ENCODE data around the gene ZMYM4.

ZMYM4 gene

GRCh38 chr1:35255276-35255675, 13.2 kb upstream of the ZMYM4 start:
- no peaks in the 10 kb centered on the region for H3K36me3 ChIP-seq (ENCODE audit: control insufficient read depth, insufficient read depth, low read length)
- no peaks in the 10 kb centered on the region for H3K9me3 ChIP-seq (ENCODE audit: control insufficient read depth, low read length)
- no peaks in the 10 kb centered on the region for H3K27me3 ChIP-seq (ENCODE audit: control insufficient read depth, insufficient read depth, low read length)
- H3K4me3 ChIP-seq (ENCODE audit: low read length) = no peak overlapping the region
- H3K4me1 ChIP-seq (ENCODE audit: control insufficient read depth, insufficient read depth, low read length) = no peaks in the 10 kb centered on the region
- no peak overlapping the region for H3K9ac ChIP-seq (ENCODE audit: low read length)

- no peak overlapping the region for H3K4me3 ChIP-seq (ENCODE audit: low read length)
- no peaks in the 10 kb centered on the region for H3K36me3 ChIP-seq (ENCODE audit: control insufficient read depth, insufficient read depth, low read length)
- no peaks in the 10 kb centered on the region for H3K9me3 ChIP-seq (ENCODE audit: control insufficient read depth, low read length)
- H3K27me3 ChIP-seq (ENCODE audit: control insufficient read depth, insufficient read depth, low read length) = no peaks in the 10 kb centered on the region
- H3K9ac ChIP-seq (ENCODE audit: low read length) = no peak overlapping the region
- peaks cover under 1% of the 10 kb centered on the region for H3K4me1 ChIP-seq (ENCODE audit: control insufficient read depth, insufficient read depth, low read length)
These were observed 8.9 kb upstream of the ZMYM4 start for GRCh38 chr1:35259561-35259960.

GRCh38 chr1:35261412-35262120, 6.9 kb upstream of the ZMYM4 start:
- Histone ChIP-seq H3K4me3 (ENCODE audit: low read length) (no peak overlapping the region), H3K9me3 (ENCODE audit: control insufficient read depth, low read length) (no peaks in the 10 kb centered on the region), H3K4me1 (ENCODE audit: control insufficient read depth, insufficient read depth, low read length) (peaks cover 9% of the 10 kb centered on the region), H3K36me3 (ENCODE audit: control insufficient read depth, insufficient read depth, low read length) (no peaks in the 10 kb centered on the region), H3K27me3 (ENCODE audit: control insufficient read depth, insufficient read depth, low read length) (no peaks in the 10 kb centered on the region), H3K9ac (ENCODE audit: low read length) (no peak overlapping the region)

GRCh38 chr1:35264035-35264434, 4.5 kb upstream of the ZMYM4 start:
- H3K36me3 ChIP-seq (ENCODE audit: control insufficient read depth, insufficient read depth, low read length) = no peaks in the 10 kb centered on the region
- H3K4me3 ChIP-seq (ENCODE audit: low read length) = no peak overlapping the region
- H3K9me3 ChIP-seq (ENCODE audit: control insufficient read depth, low read length) = no peaks in the 10 kb centered on the region
- no peaks in the 10 kb centered on the region for H3K27me3 ChIP-seq (ENCODE audit: control insufficient read depth, insufficient read depth, low read length)
- H3K4me1 ChIP-seq (ENCODE audit: control insufficient read depth, insufficient read depth, low read length) = peaks cover 14% of the 10 kb centered on the region
- H3K9ac ChIP-seq (ENCODE audit: low read length) = no peak overlapping the region

- H3K36me3 ChIP-seq (ENCODE audit: control insufficient read depth, insufficient read depth, low read length) = no peaks in the 10 kb centered on the region
- H3K4me1 ChIP-seq (ENCODE audit: control insufficient read depth, insufficient read depth, low read length) = peaks cover 14% of the 10 kb centered on the region
- peak overlapping the region; percentile 30 for H3K9ac ChIP-seq (ENCODE audit: low read length)
- no peaks in the 10 kb centered on the region for H3K9me3 ChIP-seq (ENCODE audit: control insufficient read depth, low read length)
- H3K4me3 ChIP-seq (ENCODE audit: low read length) = no peak overlapping the region
- H3K27me3 ChIP-seq (ENCODE audit: control insufficient read depth, insufficient read depth, low read length) = no peaks in the 10 kb centered on the region
These were observed 3.6 kb upstream of the ZMYM4 start for GRCh38 chr1:35264871-35265270.

GRCh38 chr1:35266306-35266705, 2.2 kb upstream of the ZMYM4 start:
- no peak overlapping the region for H3K9ac ChIP-seq (ENCODE audit: low read length)
- H3K4me3 ChIP-seq (ENCODE audit: low read length) = no peak overlapping the region
- no peaks in the 10 kb centered on the region for H3K9me3 ChIP-seq (ENCODE audit: control insufficient read depth, low read length)
- no peaks in the 10 kb centered on the region for H3K27me3 ChIP-seq (ENCODE audit: control insufficient read depth, insufficient read depth, low read length)
- peaks cover 14% of the 10 kb centered on the region for H3K4me1 ChIP-seq (ENCODE audit: control insufficient read depth, insufficient read depth, low read length)
- H3K36me3 ChIP-seq (ENCODE audit: control insufficient read depth, insufficient read depth, low read length) = no peaks in the 10 kb centered on the region

- peak overlapping the region; percentile 42 for H3K4me3 ChIP-seq (ENCODE audit: low read length)
- H3K9me3 ChIP-seq (ENCODE audit: control insufficient read depth, low read length) = no peaks in the 10 kb centered on the region
- no peaks in the 10 kb centered on the region for H3K27me3 ChIP-seq (ENCODE audit: control insufficient read depth, insufficient read depth, low read length)
- H3K36me3 ChIP-seq (ENCODE audit: control insufficient read depth, insufficient read depth, low read length) = no peaks in the 10 kb centered on the region
- H3K9ac ChIP-seq (ENCODE audit: low read length) = peak overlapping the region; percentile 81
- peaks cover 14% of the 10 kb centered on the region for H3K4me1 ChIP-seq (ENCODE audit: control insufficient read depth, insufficient read depth, low read length)
These were observed 886 bp downstream of the ZMYM4 start for GRCh38 chr1:35269201-35269988.

GRCh38 chr1:35269989-35270289, 1.4 kb downstream of the ZMYM4 start:
- no peak overlapping the region for H3K9ac ChIP-seq (ENCODE audit: low read length)
- H3K4me3 ChIP-seq (ENCODE audit: low read length) = no peak overlapping the region
- H3K4me1 ChIP-seq (ENCODE audit: control insufficient read depth, insufficient read depth, low read length) = peaks cover 10% of the 10 kb centered on the region
- no peaks in the 10 kb centered on the region for H3K36me3 ChIP-seq (ENCODE audit: control insufficient read depth, insufficient read depth, low read length)
- H3K9me3 ChIP-seq (ENCODE audit: control insufficient read depth, low read length) = no peaks in the 10 kb centered on the region
- H3K27me3 ChIP-seq (ENCODE audit: control insufficient read depth, insufficient read depth, low read length) = no peaks in the 10 kb centered on the region

- Histone ChIP-seq H3K4me3 (ENCODE audit: low read length) (no peak overlapping the region), H3K27me3 (ENCODE audit: control insufficient read depth, insufficient read depth, low read length) (no peaks in the 10 kb centered on the region), H3K9ac (ENCODE audit: low read length) (no peak overlapping the region), H3K4me1 (ENCODE audit: control insufficient read depth, insufficient read depth, low read length) (peaks cover 5% of the 10 kb centered on the region), H3K36me3 (ENCODE audit: control insufficient read depth, insufficient read depth, low read length) (no peaks in the 10 kb centered on the region), H3K9me3 (ENCODE audit: control insufficient read depth, low read length) (no peaks in the 10 kb centered on the region)
These were observed 2.3 kb downstream of the ZMYM4 start for GRCh38 chr1:35270836-35271235.

- no peaks in the 10 kb centered on the region for H3K27me3 ChIP-seq (ENCODE audit: control insufficient read depth, insufficient read depth, low read length)
- H3K36me3 ChIP-seq (ENCODE audit: control insufficient read depth, insufficient read depth, low read length) = no peaks in the 10 kb centered on the region
- no peak overlapping the region for H3K9ac ChIP-seq (ENCODE audit: low read length)
- H3K4me1 ChIP-seq (ENCODE audit: control insufficient read depth, insufficient read depth, low read length) = no peaks in the 10 kb centered on the region
- H3K4me3 ChIP-seq (ENCODE audit: low read length) = no peak overlapping the region
- H3K9me3 ChIP-seq (ENCODE audit: control insufficient read depth, low read length) = no peaks in the 10 kb centered on the region
These were observed 5.7 kb downstream of the ZMYM4 start for GRCh38 chr1:35274197-35274596.

GRCh38 chr1:35278886-35279554, 10.5 kb downstream of the ZMYM4 start:
- Histone ChIP-seq H3K9ac (ENCODE audit: low read length) (no peak overlapping the region), H3K36me3 (ENCODE audit: control insufficient read depth, insufficient read depth, low read length) (no peaks in the 10 kb centered on the region), H3K4me1 (ENCODE audit: control insufficient read depth, insufficient read depth, low read length) (no peaks in the 10 kb centered on the region), H3K4me3 (ENCODE audit: low read length) (no peak overlapping the region), H3K9me3 (ENCODE audit: control insufficient read depth, low read length) (no peaks in the 10 kb centered on the region), H3K27me3 (ENCODE audit: control insufficient read depth, insufficient read depth, low read length) (no peaks in the 10 kb centered on the region)

GRCh38 chr1:35279555-35279904, 11.0 kb downstream of the ZMYM4 start:
- H3K4me3 ChIP-seq (ENCODE audit: low read length) = no peak overlapping the region
- no peaks in the 10 kb centered on the region for H3K27me3 ChIP-seq (ENCODE audit: control insufficient read depth, insufficient read depth, low read length)
- no peaks in the 10 kb centered on the region for H3K36me3 ChIP-seq (ENCODE audit: control insufficient read depth, insufficient read depth, low read length)
- H3K9me3 ChIP-seq (ENCODE audit: control insufficient read depth, low read length) = no peaks in the 10 kb centered on the region
- no peaks in the 10 kb centered on the region for H3K4me1 ChIP-seq (ENCODE audit: control insufficient read depth, insufficient read depth, low read length)
- H3K9ac ChIP-seq (ENCODE audit: low read length) = no peak overlapping the region

Data from mucosa of stomach (tissue), 1 donor.